ENCODE results near the gene DNAH1.

DNA sequence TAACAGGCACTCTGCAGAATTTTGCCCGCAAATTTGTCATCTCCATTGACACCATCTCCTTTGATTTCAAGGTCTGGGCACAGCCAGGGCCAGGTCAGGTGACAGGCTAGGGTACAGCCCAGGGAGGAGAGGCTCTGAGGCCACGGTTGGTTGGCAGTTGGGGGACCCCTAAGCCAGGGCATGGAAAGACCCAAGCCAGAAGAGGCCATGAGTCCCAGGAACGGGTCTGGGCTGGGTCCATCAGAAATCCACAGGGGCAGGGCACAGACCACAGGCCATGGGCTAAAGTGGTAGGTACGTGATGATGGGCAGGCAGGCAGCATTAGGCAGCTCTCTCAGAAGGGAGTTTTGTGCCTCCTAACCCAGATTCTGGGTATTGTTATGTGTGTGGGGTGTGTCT, 83.0 kb downstream of the DNAH1 start:
- TF ChIP-seq EZH2phosphoT487 (conservative IDR thresholded peaks at IDR 0.05; ENCODE audit: low read length) = no peak
- TF ChIP-seq, protein P1, sequence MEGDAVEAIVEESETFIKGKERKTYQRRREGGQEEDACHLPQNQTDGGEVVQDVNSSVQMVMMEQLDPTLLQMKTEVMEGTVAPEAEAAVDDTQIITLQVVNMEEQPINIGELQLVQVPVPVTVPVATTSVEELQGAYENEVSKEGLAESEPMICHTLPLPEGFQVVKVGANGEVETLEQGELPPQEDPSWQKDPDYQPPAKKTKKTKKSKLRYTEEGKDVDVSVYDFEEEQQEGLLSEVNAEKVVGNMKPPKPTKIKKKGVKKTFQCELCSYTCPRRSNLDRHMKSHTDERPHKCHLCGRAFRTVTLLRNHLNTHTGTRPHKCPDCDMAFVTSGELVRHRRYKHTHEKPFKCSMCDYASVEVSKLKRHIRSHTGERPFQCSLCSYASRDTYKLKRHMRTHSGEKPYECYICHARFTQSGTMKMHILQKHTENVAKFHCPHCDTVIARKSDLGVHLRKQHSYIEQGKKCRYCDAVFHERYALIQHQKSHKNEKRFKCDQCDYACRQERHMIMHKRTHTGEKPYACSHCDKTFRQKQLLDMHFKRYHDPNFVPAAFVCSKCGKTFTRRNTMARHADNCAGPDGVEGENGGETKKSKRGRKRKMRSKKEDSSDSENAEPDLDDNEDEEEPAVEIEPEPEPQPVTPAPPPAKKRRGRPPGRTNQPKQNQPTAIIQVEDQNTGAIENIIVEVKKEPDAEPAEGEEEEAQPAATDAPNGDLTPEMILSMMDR (IDR thresholded peaks at IDR 0.05; ENCODE audit: insufficient read depth, low read length, poor library complexity, severe bottlenecking) = no peak

All from SU-DHL-6 (cell line).